Skeletal muscle satellite cell (primary cell): ENCODE data around the gene ZFHX3.

Experiments
- H3K27me3 ChIP-seq: 2 replicates; pipeline ENCODE4 v1.7.0; 2013; ENCODE audit warnings: low read length; ENCODE audit not compliant: control insufficient read depth, insufficient read depth
- H3K36me3 ChIP-seq: 2 replicates; pipeline ENCODE4 v1.7.0; 2013; ENCODE audit warnings: mild to moderate bottlenecking, control low read depth, low read length; ENCODE audit not compliant: insufficient read depth
- H3K4me1 ChIP-seq: 2 replicates; pipeline ENCODE4 v1.7.0; 2013; ENCODE audit warnings: low read length; ENCODE audit not compliant: control insufficient read depth, insufficient read depth
- H3K4me2 ChIP-seq: 2 replicates; pipeline ENCODE4 v1.7.0; 2013; ENCODE audit warnings: mild to moderate bottlenecking, low read length
- H3K4me3 ChIP-seq: 2 replicates; pipeline ENCODE4 v1.7.0; 2013; ENCODE audit warnings: low read length
- H3K9ac ChIP-seq: 2 replicates; pipeline ENCODE4 v1.7.0; 2013; ENCODE audit warnings: mild to moderate bottlenecking, low read depth, low read length, moderate library complexity
- H3K9me3 ChIP-seq: replicated peaks from 2 replicates; pipeline ENCODE4 v1.7.0; 2013; ENCODE audit warnings: mild to moderate bottlenecking, control low read depth, low read length

Gene ZFHX3

DNA sequence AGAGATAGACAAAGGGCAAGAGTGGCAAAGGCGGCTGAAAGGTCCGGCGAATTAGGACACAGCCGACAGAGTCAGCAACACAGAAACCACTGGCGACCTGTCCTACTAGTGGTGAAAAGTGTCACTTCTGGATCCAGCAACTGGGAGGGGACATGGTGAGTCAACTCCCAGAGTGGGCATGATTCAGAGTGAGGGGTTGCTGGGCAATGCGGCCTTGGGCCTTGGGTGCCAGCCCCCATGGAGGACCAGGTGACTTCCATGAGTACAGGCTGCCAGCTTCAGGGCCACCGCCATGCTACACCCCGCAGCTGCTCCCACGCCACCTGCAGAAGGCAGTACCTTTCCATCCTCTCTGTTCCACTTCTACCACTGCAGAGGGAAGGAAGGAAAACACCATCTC is 110.6 kb downstream of the ZFHX3 start:
- H3K9me3 ChIP-seq = no peaks in the 10 kb centered on the region
- H3K4me2 ChIP-seq = peak overlapping the region; percentile 81
- no peak overlapping the region for H3K4me3 ChIP-seq
- peaks cover 4% of the 10 kb centered on the region for H3K36me3 ChIP-seq
- H3K9ac ChIP-seq = no peak overlapping the region
- peaks cover 62% of the 10 kb centered on the region for H3K4me1 ChIP-seq
- no peaks in the 10 kb centered on the region for H3K27me3 ChIP-seq

DNA sequence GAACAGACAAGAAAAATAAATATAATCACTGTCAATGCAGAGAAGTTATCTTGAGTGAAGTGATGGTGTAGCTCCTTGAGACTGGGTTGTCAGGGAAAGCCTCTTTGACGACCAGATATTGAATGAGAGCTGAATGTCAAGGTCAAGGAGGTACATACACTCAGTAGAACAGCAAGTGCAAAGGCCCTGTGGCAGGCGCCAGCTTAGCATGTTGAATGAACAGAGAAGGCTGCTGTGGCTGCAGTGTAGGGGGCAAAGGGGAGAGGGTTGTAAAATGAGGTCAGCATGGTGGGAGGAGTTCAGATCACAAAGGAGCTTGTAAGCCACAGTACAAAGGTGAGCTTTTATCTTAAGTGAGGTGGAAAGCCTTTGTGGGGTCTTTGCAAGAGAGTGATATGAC is 111.5 kb downstream of the ZFHX3 start:
- H3K9ac ChIP-seq = no peak overlapping the region
- H3K4me2 ChIP-seq = no peak overlapping the region

DNA sequence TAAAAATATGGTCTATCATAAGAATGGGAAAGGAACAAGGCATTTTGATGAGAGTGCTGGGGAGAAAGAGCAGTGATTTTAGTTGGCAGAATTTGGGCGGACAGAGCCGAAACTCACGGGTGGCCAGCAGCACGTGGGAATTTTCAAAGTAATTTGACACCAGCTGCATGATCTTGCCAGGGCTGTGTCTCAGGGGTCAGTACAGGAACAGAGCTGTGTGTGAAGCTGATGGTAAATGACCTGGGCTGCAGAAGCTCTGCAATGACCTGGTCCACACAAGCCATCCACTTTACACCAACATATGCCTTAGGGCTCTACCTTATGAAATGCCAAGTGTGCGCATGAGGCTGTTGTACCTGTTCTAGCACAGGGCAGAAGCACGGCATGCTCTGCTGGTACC is 112.0 kb downstream of the ZFHX3 start:
- Histone ChIP-seq H3K9me3 (no peaks in the 10 kb centered on the region), H3K27me3 (no peaks in the 10 kb centered on the region), H3K36me3 (no peaks in the 10 kb centered on the region), H3K4me3 (no peak overlapping the region), H3K9ac (no peak overlapping the region), H3K4me1 (peaks cover 76% of the 10 kb centered on the region), H3K4me2 (no peak overlapping the region)

More for the DNA sequence above, 111.5 kb downstream of the ZFHX3 start:
- Histone ChIP-seq H3K4me3 (no peak overlapping the region), H3K27me3 (no peaks in the 10 kb centered on the region), H3K4me1 (peaks cover 72% of the 10 kb centered on the region), H3K36me3 (no peaks in the 10 kb centered on the region), H3K9me3 (no peaks in the 10 kb centered on the region)

DNA sequence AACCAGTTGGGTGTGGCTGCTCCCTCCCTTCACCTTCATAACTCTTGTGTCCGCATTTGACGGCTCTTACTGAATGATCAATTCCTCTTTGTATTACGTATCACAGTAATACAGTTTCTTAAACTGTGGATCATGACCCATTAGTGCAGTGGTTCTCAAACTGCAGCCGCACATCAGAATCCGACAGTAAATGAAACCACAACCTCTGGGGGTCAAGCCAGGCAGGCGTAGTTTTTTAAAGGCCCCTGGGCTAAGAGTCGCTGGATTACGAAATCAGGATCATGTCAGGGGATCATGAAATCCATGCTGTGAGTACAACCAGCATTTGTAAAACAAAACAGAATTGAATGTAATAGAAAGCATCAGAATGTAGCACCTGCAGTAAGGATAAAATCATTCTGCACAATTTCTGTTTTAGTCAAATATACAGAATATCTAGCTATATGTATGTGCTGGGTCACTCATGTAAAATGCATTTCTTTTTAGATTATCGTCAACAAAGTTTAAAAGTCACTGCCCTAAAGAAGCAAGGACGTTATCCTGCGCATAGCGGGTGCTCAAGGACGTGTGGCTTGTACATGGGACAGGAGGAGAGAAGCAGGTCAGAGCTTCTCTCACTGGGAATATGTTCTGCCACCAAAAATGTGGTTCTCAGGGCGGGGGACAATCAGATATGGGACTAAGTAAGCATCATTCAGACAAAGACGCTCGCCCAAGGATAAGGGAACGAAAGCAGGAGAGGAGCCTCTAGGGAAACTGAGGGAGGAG is 113.1 kb downstream of the ZFHX3 start:
- Histone ChIP-seq H3K36me3 (no peaks in the 10 kb centered on the region), H3K9ac (no peak overlapping the region), H3K4me3 (no peak overlapping the region), H3K4me2 (peak overlapping the region; percentile 19), H3K4me1 (peaks cover 73% of the 10 kb centered on the region), H3K9me3 (no peaks in the 10 kb centered on the region), H3K27me3 (no peaks in the 10 kb centered on the region)

DNA sequence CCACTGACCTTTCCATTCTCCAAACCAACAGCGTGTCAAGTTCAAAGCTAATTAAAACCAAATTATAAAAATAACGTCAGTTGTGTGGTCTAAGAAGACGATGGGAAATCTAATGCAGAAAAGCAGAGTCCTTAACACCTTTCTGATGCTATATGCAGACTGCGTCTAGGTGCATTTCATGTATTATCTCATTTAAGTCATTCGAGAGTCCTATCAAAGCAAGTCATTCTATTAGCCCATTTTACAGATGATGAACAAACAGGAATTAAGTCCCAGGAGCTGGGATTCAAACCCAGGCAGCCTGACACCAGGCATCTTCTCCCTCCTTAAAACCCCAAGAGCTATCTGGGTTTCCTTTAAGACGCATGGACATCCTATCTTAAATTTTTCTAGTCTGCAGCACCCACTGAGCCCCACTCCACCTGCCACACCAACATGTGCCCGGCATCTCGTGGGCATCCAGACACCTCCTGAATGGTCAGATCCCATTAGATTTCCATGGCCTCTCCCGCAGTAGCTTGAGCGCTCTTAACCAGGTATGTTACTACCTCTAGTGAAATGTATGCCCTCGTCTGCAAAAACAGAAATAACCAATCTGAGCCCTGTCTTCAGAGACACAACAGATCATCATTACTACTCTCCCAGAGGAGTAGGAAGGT is 115.1 kb downstream of the ZFHX3 start:
- no peaks in the 10 kb centered on the region for H3K27me3 ChIP-seq
- H3K4me3 ChIP-seq = no peak overlapping the region
- H3K9me3 ChIP-seq = no peaks in the 10 kb centered on the region
- peaks cover 61% of the 10 kb centered on the region for H3K4me1 ChIP-seq
- no peaks in the 10 kb centered on the region for H3K36me3 ChIP-seq
- no peak overlapping the region for H3K4me2 ChIP-seq
- H3K9ac ChIP-seq = no peak overlapping the region

DNA sequence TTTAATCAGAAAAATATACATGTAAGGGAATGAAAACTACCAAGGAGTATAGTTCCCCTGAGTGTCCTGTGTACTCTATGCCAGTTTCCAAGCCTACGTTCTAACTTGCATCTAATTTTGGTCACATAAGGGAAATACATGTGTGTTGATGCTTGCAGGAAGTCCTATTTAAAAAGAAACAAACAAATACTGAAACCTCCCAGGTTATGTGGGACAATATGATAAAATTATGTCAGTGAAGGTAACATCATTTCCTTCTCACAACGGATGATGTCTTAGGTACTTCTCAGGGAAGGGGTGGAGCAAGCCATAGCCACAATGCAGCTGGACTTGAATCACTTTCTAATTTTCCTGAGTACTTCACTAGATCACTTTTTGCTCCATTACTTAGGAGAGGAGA is 115.9 kb downstream of the ZFHX3 start:
- Histone ChIP-seq H3K4me1 (peaks cover 61% of the 10 kb centered on the region), H3K27me3 (no peaks in the 10 kb centered on the region), H3K9ac (peak overlapping the region; percentile 67), H3K9me3 (no peaks in the 10 kb centered on the region), H3K4me2 (peak overlapping the region; percentile 65), H3K36me3 (no peaks in the 10 kb centered on the region), H3K4me3 (peak overlapping the region; percentile 1)

DNA sequence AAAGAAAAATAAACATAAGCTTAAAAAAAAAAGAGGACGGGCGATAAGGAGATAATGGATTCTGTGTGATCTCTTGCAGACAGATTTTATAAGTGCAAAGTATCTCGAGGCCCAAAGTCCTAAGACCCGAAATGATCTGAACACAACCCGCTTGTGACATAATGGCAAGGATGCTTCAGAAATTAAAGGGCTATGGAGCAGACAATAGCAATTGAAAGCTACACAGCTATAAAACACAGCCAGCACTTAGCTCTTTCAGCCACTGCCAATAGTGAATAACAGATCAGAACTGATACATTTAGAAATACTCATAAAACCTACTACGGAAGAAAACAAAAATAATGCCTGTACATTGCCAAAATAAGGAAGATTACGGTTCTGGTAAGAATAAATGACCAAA is 117.5 kb downstream of the ZFHX3 start:
- Histone ChIP-seq H3K27me3 (no peaks in the 10 kb centered on the region), H3K36me3 (no peaks in the 10 kb centered on the region), H3K4me2 (peak overlapping the region; percentile 65), H3K9me3 (no peaks in the 10 kb centered on the region), H3K9ac (peak overlapping the region; percentile 38), H3K4me3 (peak overlapping the region; percentile 15), H3K4me1 (peaks cover 61% of the 10 kb centered on the region)

DNA sequence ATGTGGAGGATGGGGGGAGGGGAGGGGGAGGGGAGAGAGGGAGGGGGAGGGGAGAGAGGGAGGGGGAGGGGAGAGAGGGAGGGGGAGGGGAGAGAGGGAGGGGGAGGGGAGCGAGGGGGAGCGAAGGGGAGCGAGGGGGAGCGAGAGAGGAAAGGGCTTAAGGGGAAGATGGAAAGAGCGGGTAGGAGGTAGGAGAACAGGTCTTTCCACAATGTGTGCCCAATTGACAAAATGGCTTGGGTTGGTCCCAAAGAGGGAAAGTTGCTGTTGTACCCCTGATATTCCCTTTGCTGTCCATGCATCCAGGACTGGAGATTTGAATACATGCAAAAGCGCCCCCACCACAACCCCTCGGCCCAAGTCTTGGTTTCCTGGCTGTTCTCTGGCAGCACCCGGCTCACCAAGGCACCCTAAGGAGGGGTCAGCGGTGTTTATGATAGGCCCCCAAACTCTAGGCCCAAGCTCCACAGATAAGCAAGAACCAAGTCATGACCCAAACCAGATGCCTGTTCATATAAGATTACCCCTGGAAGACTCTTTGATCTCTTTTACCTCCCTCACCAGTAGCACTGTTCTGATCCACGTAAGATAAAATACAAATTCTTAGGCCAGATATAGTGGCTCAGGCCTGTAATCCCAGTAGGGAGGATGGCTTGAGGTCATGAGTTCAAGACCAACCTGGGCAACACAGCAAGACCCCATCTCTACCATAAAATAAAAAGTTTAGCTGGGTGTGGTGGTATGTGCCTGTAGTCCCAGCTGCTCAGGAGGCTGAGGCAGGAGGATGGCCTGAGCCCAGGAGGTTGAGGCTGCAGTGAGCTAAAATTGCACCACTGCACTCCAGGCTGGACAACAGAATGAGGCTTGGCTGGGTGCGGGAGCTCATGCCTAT is 119.6 kb downstream of the ZFHX3 start:
- Histone ChIP-seq H3K4me3 (no peak overlapping the region), H3K4me1 (peaks cover 49% of the 10 kb centered on the region), H3K27me3 (no peaks in the 10 kb centered on the region), H3K9me3 (no peaks in the 10 kb centered on the region), H3K36me3 (no peaks in the 10 kb centered on the region), H3K9ac (no peak overlapping the region), H3K4me2 (no peak overlapping the region)

DNA sequence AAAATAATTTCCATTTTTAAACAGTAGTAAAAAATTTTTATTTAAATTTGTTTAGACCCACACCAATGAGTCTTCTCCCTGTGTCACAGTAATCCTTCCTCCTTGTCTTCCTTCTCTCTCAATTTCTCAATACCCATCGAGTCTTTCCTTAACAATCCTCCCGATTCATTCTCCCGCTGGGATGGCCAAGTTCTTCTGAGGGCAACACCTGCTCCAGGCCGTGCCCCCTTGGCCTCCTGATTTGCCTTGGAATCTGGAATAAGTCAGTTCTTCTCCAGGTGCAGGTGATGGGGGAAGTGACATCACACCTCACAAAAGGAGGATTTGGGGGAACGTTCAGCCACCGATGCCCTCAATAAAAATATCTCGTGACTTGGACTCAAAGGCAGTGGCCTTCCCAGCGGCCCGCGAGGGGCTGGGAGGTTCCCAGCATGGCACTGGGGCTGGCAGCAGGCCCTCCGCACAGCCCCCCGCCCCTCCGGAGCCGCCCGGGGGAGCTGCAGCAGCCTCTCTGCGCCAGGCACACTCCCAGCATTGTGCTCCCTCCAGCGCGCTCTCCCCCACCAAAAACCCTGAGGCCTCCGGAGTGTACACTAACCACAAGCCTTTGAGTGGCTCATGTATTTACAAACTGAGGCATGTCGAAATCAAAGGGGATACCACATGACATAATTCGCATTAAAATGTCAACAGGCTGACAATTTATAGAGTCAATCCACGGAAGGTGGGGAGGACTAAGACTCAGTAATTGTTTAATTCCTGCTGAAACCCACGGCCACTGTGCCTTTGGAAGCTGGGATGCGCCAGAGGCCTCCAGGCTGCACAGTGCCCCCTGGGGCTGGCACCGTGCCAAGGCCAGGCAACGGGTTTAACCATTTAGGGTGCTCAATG is 120.5 kb downstream of the ZFHX3 start:
- peaks cover 49% of the 10 kb centered on the region for H3K4me1 ChIP-seq
- H3K27me3 ChIP-seq = no peaks in the 10 kb centered on the region
- peak overlapping the region; percentile 74 for H3K4me2 ChIP-seq
- no peaks in the 10 kb centered on the region for H3K36me3 ChIP-seq
- H3K9me3 ChIP-seq = no peaks in the 10 kb centered on the region
- H3K9ac ChIP-seq = peak overlapping the region; percentile 56
- peak overlapping the region; percentile 33 for H3K4me3 ChIP-seq

DNA sequence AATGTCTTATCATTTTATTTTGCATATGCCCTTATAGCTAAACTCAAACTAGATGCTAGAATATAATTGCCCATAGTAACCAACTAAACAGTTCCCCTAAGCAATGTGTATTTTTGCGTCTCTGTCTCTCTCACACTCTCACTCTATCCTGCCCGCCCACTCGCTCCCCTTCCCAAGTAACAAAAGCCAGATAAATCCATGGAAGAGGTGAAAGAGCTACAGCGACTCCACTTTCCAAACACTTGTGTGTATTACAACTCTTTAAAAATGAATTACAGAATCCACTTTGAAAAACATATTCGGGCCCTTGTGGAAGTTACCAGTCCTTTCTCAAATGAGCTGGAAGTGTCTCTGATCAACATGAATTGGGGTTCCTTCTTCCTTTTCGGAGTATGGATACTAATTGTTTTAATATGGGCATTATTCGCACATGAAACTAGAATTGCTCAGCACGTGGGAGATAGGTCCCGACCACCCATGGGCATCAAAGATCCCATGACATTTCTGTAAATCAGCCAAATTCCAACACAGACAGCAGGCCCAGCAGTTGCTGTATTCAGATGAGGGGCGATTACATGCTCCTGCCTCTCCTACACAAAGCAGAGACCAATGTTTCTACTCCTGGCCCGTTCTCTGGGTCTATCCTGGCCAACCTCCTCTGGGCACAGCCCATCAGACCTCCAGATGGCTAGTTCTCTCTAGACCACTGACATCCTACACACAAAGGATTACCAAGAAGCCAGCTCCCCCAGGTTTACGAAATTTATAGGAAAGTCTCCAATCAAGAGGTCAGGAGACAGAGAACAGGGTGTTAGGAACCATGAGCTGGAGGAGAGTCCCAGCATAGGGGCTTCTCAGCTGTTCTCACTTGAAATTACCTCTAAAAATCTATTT is 121.5 kb downstream of the ZFHX3 start:
- Histone ChIP-seq H3K36me3 (no peaks in the 10 kb centered on the region), H3K9me3 (no peaks in the 10 kb centered on the region), H3K27me3 (no peaks in the 10 kb centered on the region), H3K4me1 (peaks cover 50% of the 10 kb centered on the region), H3K4me3 (no peak overlapping the region), H3K9ac (no peak overlapping the region), H3K4me2 (no peak overlapping the region)
